PC-9 (cell line): Measurements from ENCODE around the gene TMEM120B. TPM values are rescaled to one million over a fixed set of nuclear protein-coding genes. Genes with fewer than 3 reads are reported as not detected.

Source experiments
- BruUV-seq: library from RNA; stranded (reverse); fragments of 400-500 nt; replicated peaks from 2 replicates; lab custom pipeline; 2021; lab: Mats Ljungman, UMichigan
- CTCF ChIA-PET: fragments of 300-600 bp; sonication (Branson Sonifier 250); formaldehyde crosslinking; loops from one replicate; lab custom pipeline; 2022; ENCODE audit warnings: antibody characterized with exemption; lab: Charles Lee
- POLR2A ChIA-PET: fragments of 300-600 bp; sonication (Branson Sonifier 250); formaldehyde crosslinking; loops from one replicate; lab custom pipeline; 2022; ENCODE audit warnings: antibody characterized with exemption; ENCODE audit not compliant: unreplicated experiment; lab: Charles Lee
- DNase-seq, 2 experiments: peaks; one replicate each; pipeline versions ENCODE4 v3.0.0 to v3.0.0-alpha.2; 2015 to 2022; ENCODE audit warnings: mixed read lengths in 1 of 2
- H2AFZ ChIP-seq: fragments of 200-600 bp; sonication (generic); 2 replicates; pipeline ENCODE4 v1.8.1; 2017; ENCODE audit warnings: antibody characterized with exemption
- H3F3A ChIP-seq: fragments of 200-600 bp; sonication (generic); 2 replicates; pipeline ENCODE4 v1.8.1; 2017; ENCODE audit warnings: antibody characterized with exemption, mild to moderate bottlenecking, low read depth; ENCODE audit not compliant: insufficient read depth
- H3K27ac ChIP-seq: fragments of 200-600 bp; sonication (generic); 2 replicates; pipeline ENCODE4 v1.6.1; 2016; ENCODE audit warnings: mixed run types
- H3K27me3 ChIP-seq: fragments of 200-600 bp; sonication (generic); 2 replicates; pipeline ENCODE4 v1.6.1; 2016; ENCODE audit warnings: low read depth, mixed run types; ENCODE audit not compliant: insufficient read depth
- H3K36me3 ChIP-seq: fragments of 200-600 bp; sonication (generic); 2 replicates; pipeline ENCODE4 v1.6.1; 2016; ENCODE audit warnings: low read depth, mixed run types
- H3K4me1 ChIP-seq: fragments of 200-600 bp; sonication (generic); replicated peaks from 2 replicates; pipeline ENCODE4 v1.6.1; 2016; ENCODE audit warnings: mixed run types; ENCODE audit not compliant: insufficient read depth
- H3K4me2 ChIP-seq: fragments of 200-600 bp; sonication (generic); 2 replicates; pipeline ENCODE4 v1.6.1; 2017; ENCODE audit warnings: mixed run types
- H3K4me3 ChIP-seq: fragments of 200-600 bp; sonication (generic); 2 replicates; pipeline ENCODE4 v1.6.1; 2016; ENCODE audit warnings: mixed run types
- H3K79me2 ChIP-seq: fragments of 200-600 bp; sonication (generic); 2 replicates; pipeline ENCODE4 v1.6.1; 2017; ENCODE audit warnings: low read depth, mixed run types
- H3K9me2 ChIP-seq: fragments of 200-600 bp; sonication (generic); 2 replicates; pipeline ENCODE4 v1.8.1; 2017; ENCODE audit warnings: mild to moderate bottlenecking; ENCODE audit not compliant: insufficient read depth
- H3K9me3 ChIP-seq: fragments of 200-600 bp; sonication (generic); 2 replicates; pipeline ENCODE4 v1.8.1; 2016; ENCODE audit warnings: low read depth; ENCODE audit not compliant: insufficient read depth
- H4K20me1 ChIP-seq: fragments of 200-600 bp; sonication (generic); 2 replicates; pipeline ENCODE4 v1.8.1; 2017; ENCODE audit not compliant: insufficient read depth
- CTCF ChIP-seq: fragments of 200-600 bp; sonication (generic); conservative IDR thresholded peaks from 2 replicates; pipeline ENCODE4 v1.6.1; 2017; ENCODE audit warnings: mixed run types, antibody characterized with exemption, mild to moderate bottlenecking, moderate library complexity
- EZH2 ChIP-seq: fragments of 200-600 bp; sonication (generic); IDR thresholded peaks from 2 replicates; pipeline ENCODE4 v1.8.0; 2017; ENCODE audit warnings: antibody characterized with exemption, low read depth
- intact Hi-C: fragments of 100-400 bp; cut with micrococcal nuclease; formaldehyde crosslinking; loops from one replicate; pipeline ENCODE4 v1.10.0; 2022; ENCODE audit not compliant: unreplicated experiment
- total RNA-seq: library from RNA; stranded (reverse); gene quantifications from 2 replicates; pipeline ENCODE4 v1.2.3, GENCODE V29; 2021

TMEM120B gene
- total RNA-seq, 1 experiment from 2014 or later = 12.4 TPM

- POLR2A ChIA-PET = interaction anchor here (0.6 kb wide), 1 partner anchor 29 kb away, joined by 3 read pairs; no protein-coding TSS in a partner anchor
- Histone ChIP-seq H3K4me2 (no peak overlapping the region), H3K4me3 (no peak overlapping the region), H3K36me3 (peaks cover 20% of the 10 kb centered on the region), H3K9me3 (no peaks in the 10 kb centered on the region), H3K9me2 (no peaks in the 10 kb centered on the region), H3F3A (peaks cover 87% of the 10 kb centered on the region), H4K20me1 (peaks cover 26% of the 10 kb centered on the region), H3K27me3 (no peaks in the 10 kb centered on the region), H3K79me2 (peaks cover 60% of the 10 kb centered on the region), H3K4me1 (peaks cover 42% of the 10 kb centered on the region), H3K27ac (peak overlapping the region; percentile 51), H2AFZ (no peak overlapping the region)
- CTCF ChIA-PET = no interaction called here
- no TSS peak for BruUV-seq
- no peak for TF ChIP-seq CTCF
- TF ChIP-seq EZH2 = no peak
- DNase-seq = no peak
- intact Hi-C loops = no loop called here
Observed at GRCh38 chr12:121781484-121781997, 69.0 kb downstream of the TMEM120B start.

- ChIA-PET POLR2A (no interaction called here), CTCF (no interaction called here)
- TF ChIP-seq CTCF = no peak
- TF ChIP-seq EZH2 = no peak
- Histone ChIP-seq H3F3A (peaks cover 87% of the 10 kb centered on the region), H3K4me3 (no peak overlapping the region), H3K27ac (peak overlapping the region; percentile 51), H2AFZ (no peak overlapping the region), H3K9me2 (no peaks in the 10 kb centered on the region), H3K4me2 (peak overlapping the region; percentile 36), H3K4me1 (peaks cover 48% of the 10 kb centered on the region), H3K27me3 (no peaks in the 10 kb centered on the region), H4K20me1 (peaks cover 26% of the 10 kb centered on the region), H3K36me3 (peaks cover 26% of the 10 kb centered on the region), H3K9me3 (no peaks in the 10 kb centered on the region), H3K79me2 (peaks cover 66% of the 10 kb centered on the region)
- intact Hi-C loops = no loop called here
- no TSS peak for BruUV-seq
- DNase-seq = no peak
Observed at GRCh38 chr12:121781998-121782979, 69.7 kb downstream of the TMEM120B start.

- intact Hi-C loops = no loop called here
- peaks cover 80% of the 10 kb centered on the region for H3K79me2 ChIP-seq
Observed at GRCh38 chr12:121783766-121784165, 71.2 kb downstream of the TMEM120B start.

More at GRCh38 chr12:121783766-121784165, 71.2 kb downstream of the TMEM120B start:
- peaks cover 26% of the 10 kb centered on the region for H3K36me3 ChIP-seq
- peaks cover 26% of the 10 kb centered on the region for H4K20me1 ChIP-seq
- H3F3A ChIP-seq = peaks cover 87% of the 10 kb centered on the region
- DNase-seq = peak in 1 of 2 experiments; percentile 59
- no peaks in the 10 kb centered on the region for H3K27me3 ChIP-seq
- peak overlapping the region; percentile 100 for H3K27ac ChIP-seq
- TF ChIP-seq EZH2 (no peak), CTCF (no peak)
- H3K4me2 ChIP-seq = peak overlapping the region; percentile 80
- POLR2A ChIA-PET = no interaction called here
- peaks cover 62% of the 10 kb centered on the region for H3K4me1 ChIP-seq
- no peaks in the 10 kb centered on the region for H3K9me3 ChIP-seq
- H3K9me2 ChIP-seq = no peaks in the 10 kb centered on the region
- CTCF ChIA-PET = interaction anchor here (0.6 kb wide), 1 partner anchor 273 kb away, joined by 6 read pairs; no protein-coding TSS in a partner anchor
- no peak overlapping the region for H2AFZ ChIP-seq
- no TSS peak for BruUV-seq
- peak overlapping the region; percentile 31; the same call in 1 of the 2 replicates for H3K4me3 ChIP-seq
